Thyroid gland (tissue), 4 donors: ENCODE results near the gene SETDB1.

Experiments
- CTCF ChIP-seq, 6 experiments: fragments of 200-600 bp in 3 of 6; fragments of 450-650 bp in 3 of 6; sonication (generic) in 3 of 6; IDR thresholded peaks; one replicate each; pipeline ENCODE4 v1.5.1; 2016 to 2019; ENCODE audit warnings: antibody characterized with exemption in 6 of 6, mild to moderate bottlenecking in 2 of 6, inconsistent platforms in 1 of 6, moderate library complexity in 1 of 6
- POLR2A ChIP-seq, 2 donors: fragments of 450-650 bp; IDR thresholded peaks; one replicate each; pipeline ENCODE4 v1.6.1; 2017; ENCODE audit warnings: antibody characterized with exemption in 2 of 2, mild to moderate bottlenecking in 2 of 2, moderate library complexity in 1 of 2

- no peak for TF ChIP-seq CTCF (IDR thresholded peaks at IDR 0.05)
- TF ChIP-seq POLR2A (IDR thresholded peaks at IDR 0.05): no peak
Observed at GRCh38 chr1:150944856-150945255, 18.7 kb downstream of the SETDB1 start.
